Cardiac muscle cell (in vitro differentiated cells and primary cell): Measurements from ENCODE around the gene SRGAP1. TPM values are rescaled to one million over a fixed set of nuclear protein-coding genes. Genes with fewer than 3 reads are reported as not detected.

Experiments
- DNase-seq, 2 donors: peaks; one replicate each; pipeline versions ENCODE4 v3.0.0 to v3.0.0-alpha.2; 2010 to 2017; ENCODE audit warnings: low read depth in 1 of 2, low spot score in 1 of 2
- H3K27ac ChIP-seq: fragments of 200-600 bp; sonication (generic); 2 replicates; pipeline ENCODE4 v1.5.1; 2016
- H3K27me3 ChIP-seq: fragments of 200-600 bp; sonication (generic); 2 replicates; pipeline ENCODE4 v1.6.0; 2016; ENCODE audit warnings: control low read depth
- H3K36me3 ChIP-seq: fragments of 200-600 bp; sonication (generic); 2 replicates; pipeline ENCODE4 v1.5.1; 2016; ENCODE audit warnings: control low read depth
- H3K4me1 ChIP-seq: fragments of 200-600 bp; sonication (generic); 2 replicates; pipeline ENCODE4 v1.8.1; 2017; ENCODE audit warnings: low read depth, mild to moderate bottlenecking, mixed run types
- H3K4me3 ChIP-seq: fragments of 200-600 bp; sonication (generic); 2 replicates; pipeline ENCODE4 v1.5.1; 2016; ENCODE audit warnings: mild to moderate bottlenecking
- H3K9me3 ChIP-seq: fragments of 200-600 bp; sonication (generic); 2 replicates; pipeline ENCODE4 v1.5.1; 2017; ENCODE audit warnings: low read depth, mild to moderate bottlenecking, control low read depth
- polyA plus RNA-seq: library from polyadenylated mRNA; unstranded; fragments of >200 nt; fragmentation: Nextera tagmentation; extraction: Ambion mirVana; gene quantifications from 2 replicates; pipeline ENCODE4 v1.2.1, GENCODE V29; 2016
- total RNA-seq: library from RNA; depleted of rRNA; stranded (reverse); fragments of >200 nt; gene quantifications from 2 replicates; pipeline ENCODE4 v1.2.3, GENCODE V29; 2016
- TF ChIP-seq, protein P1 (sequence below): IDR thresholded peaks from 2 replicates; pipeline ENCODE4 v1.5.1; 2012; ENCODE audit warnings: low read depth, mild to moderate bottlenecking, low read length

SRGAP1 gene
- total and polyA plus RNA-seq, 2 experiments from 2014 or later, result 2.7 to 3.9 TPM

DNA sequence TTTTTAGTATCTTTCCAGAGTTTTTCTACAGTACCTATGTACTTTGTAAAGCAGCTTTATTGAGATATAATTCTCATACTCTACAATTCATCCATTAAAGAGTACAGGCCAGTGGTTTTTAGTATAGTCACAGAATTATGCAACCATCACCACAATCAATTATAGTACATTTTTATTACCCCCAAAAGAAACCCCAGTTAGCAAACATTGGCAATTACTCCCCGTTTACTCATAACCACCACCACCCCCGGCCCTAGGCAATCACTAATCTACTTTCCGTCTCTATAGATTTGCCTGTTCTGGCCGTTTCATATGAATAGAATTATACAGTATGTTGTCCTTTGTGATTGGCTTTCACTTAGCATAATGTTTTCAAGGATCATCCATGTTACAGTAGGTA is 257.8 kb downstream of the SRGAP1 start:
- no peak overlapping the region for H3K4me3 ChIP-seq
- peak in 1 of 2 donors; percentile 37 for DNase-seq
- no peak overlapping the region for H3K27ac ChIP-seq
- TF ChIP-seq, protein P1, sequence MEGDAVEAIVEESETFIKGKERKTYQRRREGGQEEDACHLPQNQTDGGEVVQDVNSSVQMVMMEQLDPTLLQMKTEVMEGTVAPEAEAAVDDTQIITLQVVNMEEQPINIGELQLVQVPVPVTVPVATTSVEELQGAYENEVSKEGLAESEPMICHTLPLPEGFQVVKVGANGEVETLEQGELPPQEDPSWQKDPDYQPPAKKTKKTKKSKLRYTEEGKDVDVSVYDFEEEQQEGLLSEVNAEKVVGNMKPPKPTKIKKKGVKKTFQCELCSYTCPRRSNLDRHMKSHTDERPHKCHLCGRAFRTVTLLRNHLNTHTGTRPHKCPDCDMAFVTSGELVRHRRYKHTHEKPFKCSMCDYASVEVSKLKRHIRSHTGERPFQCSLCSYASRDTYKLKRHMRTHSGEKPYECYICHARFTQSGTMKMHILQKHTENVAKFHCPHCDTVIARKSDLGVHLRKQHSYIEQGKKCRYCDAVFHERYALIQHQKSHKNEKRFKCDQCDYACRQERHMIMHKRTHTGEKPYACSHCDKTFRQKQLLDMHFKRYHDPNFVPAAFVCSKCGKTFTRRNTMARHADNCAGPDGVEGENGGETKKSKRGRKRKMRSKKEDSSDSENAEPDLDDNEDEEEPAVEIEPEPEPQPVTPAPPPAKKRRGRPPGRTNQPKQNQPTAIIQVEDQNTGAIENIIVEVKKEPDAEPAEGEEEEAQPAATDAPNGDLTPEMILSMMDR, result no peak
- H3K27me3 ChIP-seq, result no peaks in the 10 kb centered on the region
- no peaks in the 10 kb centered on the region for H3K4me1 ChIP-seq
- H3K9me3 ChIP-seq, result no peaks in the 10 kb centered on the region
- no peaks in the 10 kb centered on the region for H3K36me3 ChIP-seq

GRCh38 chr12:64103825-64104740 is 259.6 kb downstream of the SRGAP1 start:
- no peaks in the 10 kb centered on the region for H3K27me3 ChIP-seq
- DNase-seq, result peak in 1 of 2 donors; percentile 51
- no peak overlapping the region for H3K4me3 ChIP-seq
- no peaks in the 10 kb centered on the region for H3K4me1 ChIP-seq
- no peaks in the 10 kb centered on the region for H3K9me3 ChIP-seq
- H3K36me3 ChIP-seq, result no peaks in the 10 kb centered on the region
- H3K27ac ChIP-seq, result no peak overlapping the region
- TF ChIP-seq, protein P1, result no peak

GRCh38 chr12:64105026-64105425 is 260.5 kb downstream of the SRGAP1 start:
- Histone ChIP-seq H3K27ac (no peak overlapping the region), H3K4me1 (no peaks in the 10 kb centered on the region), H3K36me3 (no peaks in the 10 kb centered on the region), H3K9me3 (no peaks in the 10 kb centered on the region), H3K4me3 (no peak overlapping the region), H3K27me3 (no peaks in the 10 kb centered on the region)
- no peak for DNase-seq
- TF ChIP-seq, protein P1, result no peak

DNA sequence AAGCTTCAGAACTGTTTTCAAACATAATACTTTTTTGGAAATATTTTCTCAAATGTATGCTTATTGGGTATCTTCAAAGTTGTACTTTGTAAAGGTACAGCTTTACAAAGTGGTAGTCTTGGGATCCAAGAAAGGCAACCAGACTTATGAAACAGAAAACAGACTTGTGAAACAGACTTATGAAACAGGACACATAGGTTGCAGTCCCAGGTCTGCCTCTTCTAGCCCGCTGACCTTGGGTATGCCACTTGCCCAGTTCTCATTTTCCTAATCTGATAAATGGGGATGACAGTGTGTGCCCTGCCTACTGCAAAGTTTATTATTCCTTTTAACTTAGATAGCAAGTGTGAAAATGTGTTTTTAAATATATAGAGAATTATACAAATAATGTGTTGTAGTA is 263.3 kb downstream of the SRGAP1 start:
- H3K27me3 ChIP-seq, result no peaks in the 10 kb centered on the region
- no peaks in the 10 kb centered on the region for H3K9me3 ChIP-seq
- no peak for DNase-seq
- no peaks in the 10 kb centered on the region for H3K4me1 ChIP-seq
- H3K36me3 ChIP-seq, result peaks cover 6% of the 10 kb centered on the region
- no peak overlapping the region for H3K4me3 ChIP-seq
- TF ChIP-seq, protein P1, result no peak
- H3K27ac ChIP-seq, result no peak overlapping the region

DNA sequence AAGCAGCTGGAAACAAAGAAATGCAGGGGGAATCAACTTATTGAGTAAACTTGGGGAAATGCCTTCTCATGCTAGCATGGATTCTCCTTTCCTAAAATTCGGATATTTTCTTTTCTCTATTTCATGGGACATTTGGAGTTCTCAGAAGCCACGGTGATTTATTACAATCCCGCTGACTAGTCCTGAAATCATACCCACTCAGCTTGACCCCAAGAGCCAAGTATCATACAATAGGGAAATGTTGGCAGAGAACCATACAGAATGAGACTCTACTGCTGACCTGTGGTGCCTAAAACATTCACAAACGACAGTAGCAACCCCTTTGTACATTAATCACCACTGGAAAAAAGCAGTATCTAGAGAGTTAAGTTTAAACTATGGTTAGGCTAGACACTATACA is 265.2 kb downstream of the SRGAP1 start:
- H3K36me3 ChIP-seq, result peaks cover 6% of the 10 kb centered on the region
- H3K27me3 ChIP-seq, result no peaks in the 10 kb centered on the region
- no peak overlapping the region for H3K27ac ChIP-seq
- TF ChIP-seq, protein P1, result no peak
- no peak overlapping the region for H3K4me3 ChIP-seq
- H3K9me3 ChIP-seq, result no peaks in the 10 kb centered on the region
- no peak for DNase-seq
- H3K4me1 ChIP-seq, result no peaks in the 10 kb centered on the region
